ENCODE results near the gene NKTR. TPM values are rescaled to one million over a fixed set of nuclear protein-coding genes. Genes with fewer than 3 reads are reported as not detected.

The NKTR gene
- total RNA-seq, 6 experiments from 2014 or later: 27.8 to 32.7 (median 30.9) TPM

DNA sequence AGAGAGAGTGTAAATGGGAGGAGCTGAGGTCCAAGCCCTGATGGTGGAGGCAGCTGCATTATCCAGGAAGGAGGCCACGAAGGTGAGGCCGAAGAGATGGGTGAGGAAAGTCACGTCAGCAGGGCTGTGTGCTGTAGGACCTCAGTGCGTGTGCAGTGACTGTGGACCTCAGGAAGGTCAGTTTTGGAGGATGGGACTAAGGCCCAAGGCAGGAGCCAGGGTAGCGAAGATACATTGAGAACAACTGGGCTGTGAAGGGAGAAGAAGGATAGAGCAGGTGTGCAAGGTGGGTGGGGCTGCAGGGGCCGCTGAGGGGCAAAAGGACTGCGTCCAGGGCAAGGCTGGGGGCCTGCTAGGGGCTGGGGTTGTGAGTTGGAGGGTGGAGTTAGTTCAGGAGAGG, 89.7 kb downstream of the NKTR start:
- no peaks in the 10 kb centered on the region for H3K36me3 Mint-ChIP-seq (ENCODE audit: low read depth)
- H3K27me3 Mint-ChIP-seq (ENCODE audit: insufficient read depth): peaks cover 27% of the 10 kb centered on the region
- no peaks in the 10 kb centered on the region for H3K4me1 Mint-ChIP-seq (ENCODE audit: low read depth)
- H3K4me3 Mint-ChIP-seq: no peak overlapping the region
- DNase-seq: no peak
- H3K27ac Mint-ChIP-seq: no peak overlapping the region
- TF ChIP-seq, protein P1, sequence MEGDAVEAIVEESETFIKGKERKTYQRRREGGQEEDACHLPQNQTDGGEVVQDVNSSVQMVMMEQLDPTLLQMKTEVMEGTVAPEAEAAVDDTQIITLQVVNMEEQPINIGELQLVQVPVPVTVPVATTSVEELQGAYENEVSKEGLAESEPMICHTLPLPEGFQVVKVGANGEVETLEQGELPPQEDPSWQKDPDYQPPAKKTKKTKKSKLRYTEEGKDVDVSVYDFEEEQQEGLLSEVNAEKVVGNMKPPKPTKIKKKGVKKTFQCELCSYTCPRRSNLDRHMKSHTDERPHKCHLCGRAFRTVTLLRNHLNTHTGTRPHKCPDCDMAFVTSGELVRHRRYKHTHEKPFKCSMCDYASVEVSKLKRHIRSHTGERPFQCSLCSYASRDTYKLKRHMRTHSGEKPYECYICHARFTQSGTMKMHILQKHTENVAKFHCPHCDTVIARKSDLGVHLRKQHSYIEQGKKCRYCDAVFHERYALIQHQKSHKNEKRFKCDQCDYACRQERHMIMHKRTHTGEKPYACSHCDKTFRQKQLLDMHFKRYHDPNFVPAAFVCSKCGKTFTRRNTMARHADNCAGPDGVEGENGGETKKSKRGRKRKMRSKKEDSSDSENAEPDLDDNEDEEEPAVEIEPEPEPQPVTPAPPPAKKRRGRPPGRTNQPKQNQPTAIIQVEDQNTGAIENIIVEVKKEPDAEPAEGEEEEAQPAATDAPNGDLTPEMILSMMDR (IDR thresholded peaks at IDR 0.05): no peak
- H3K9me3 Mint-ChIP-seq: no peaks in the 10 kb centered on the region

DNA sequence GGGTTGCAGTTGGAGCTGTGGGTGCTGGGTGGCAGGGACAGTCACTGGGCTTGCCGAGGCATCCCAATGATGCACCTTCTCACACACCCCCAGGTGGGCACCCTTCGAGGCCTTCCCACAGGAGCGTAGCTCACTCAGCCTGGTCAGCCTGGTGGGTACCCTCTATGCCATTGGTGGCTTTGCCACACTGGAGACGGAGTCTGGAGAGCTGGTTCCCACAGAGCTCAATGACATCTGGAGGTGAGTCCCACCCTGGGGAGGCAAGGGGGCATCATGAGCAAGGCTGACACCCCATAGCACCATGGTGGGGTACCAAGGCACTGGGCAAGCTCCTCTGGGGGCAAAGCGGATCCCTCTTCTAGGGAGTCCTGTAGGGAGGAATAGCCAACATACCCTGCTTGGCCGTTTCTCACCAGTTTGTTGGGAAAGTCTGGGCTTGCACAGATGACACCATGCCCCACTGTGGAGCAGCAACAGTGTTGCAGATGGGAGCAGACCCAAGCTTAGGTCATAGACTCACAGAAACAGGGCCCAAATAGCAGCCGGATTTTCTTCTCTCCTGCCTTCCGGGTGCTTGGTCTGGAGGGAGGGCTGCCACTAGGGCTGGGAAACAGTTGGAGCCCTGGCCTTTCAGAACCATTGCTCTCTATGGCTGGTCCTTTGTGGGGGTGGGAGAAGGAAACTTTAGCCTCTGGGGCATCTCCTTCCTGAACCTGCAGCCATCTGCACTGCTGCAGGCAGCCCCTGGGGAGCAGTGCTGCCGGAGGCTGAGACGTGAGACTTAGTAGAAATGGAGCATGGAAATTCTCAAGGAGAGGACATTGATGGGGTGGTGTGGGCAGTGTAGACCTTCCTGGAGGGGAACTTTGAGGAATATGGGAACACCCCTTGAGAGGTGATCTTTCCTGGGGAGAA, 90.5 kb downstream of the NKTR start:
- no peaks in the 10 kb centered on the region for H3K9me3 Mint-ChIP-seq
- H3K27me3 Mint-ChIP-seq (ENCODE audit: insufficient read depth): peaks cover 26% of the 10 kb centered on the region
- H3K4me3 Mint-ChIP-seq: no peak overlapping the region
- TF ChIP-seq, protein P1 (IDR thresholded peaks at IDR 0.05): no peak
- no peaks in the 10 kb centered on the region for H3K36me3 Mint-ChIP-seq (ENCODE audit: low read depth)
- H3K4me1 Mint-ChIP-seq (ENCODE audit: low read depth): no peaks in the 10 kb centered on the region
- DNase-seq: no peak
- no peak overlapping the region for H3K27ac Mint-ChIP-seq

DNA sequence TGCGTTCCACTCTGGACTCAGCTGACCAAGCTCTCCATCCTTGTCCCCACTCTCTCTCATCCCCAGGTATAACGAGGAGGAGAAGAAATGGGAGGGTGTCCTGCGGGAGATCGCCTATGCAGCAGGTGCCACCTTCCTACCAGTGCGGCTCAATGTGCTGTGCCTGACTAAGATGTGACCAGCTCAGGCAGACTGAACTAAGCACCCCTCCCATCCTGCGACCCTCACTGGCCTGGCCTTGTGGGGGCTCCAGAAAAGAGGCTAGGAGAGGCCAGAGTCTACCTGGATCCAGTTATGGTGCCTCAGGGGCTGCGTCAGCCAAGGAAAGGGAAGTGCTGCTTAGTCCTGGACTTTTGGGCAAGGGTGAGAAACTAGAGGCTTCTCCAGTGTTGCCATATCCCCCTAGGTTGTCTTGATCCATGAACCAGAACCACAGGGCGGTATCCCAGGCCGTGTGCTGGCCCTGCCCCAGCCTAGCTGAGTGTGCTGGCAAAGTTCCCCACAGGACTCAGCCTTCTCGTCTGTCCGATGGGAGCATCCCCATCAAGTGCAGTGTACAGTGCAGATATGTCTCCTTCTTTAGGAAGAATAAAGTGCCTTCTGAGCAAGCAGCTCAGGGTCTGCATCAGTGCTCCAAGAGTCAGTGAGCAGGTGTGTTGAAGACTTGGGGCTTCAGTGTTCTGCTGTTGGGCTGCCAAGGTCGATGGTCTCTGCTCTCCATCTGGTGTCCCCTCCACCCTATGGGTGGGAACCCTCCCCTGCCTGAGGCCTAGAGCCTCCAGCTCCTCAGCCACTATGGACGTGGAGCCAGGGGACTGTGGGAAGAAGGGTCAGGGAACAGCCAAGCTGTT, 91.6 kb downstream of the NKTR start:
- TF ChIP-seq, protein P1 (IDR thresholded peaks at IDR 0.05): no peak
- Mint-ChIP-seq H3K27me3 (ENCODE audit: insufficient read depth) (peaks cover 18% of the 10 kb centered on the region), H3K4me1 (ENCODE audit: low read depth) (no peaks in the 10 kb centered on the region), H3K36me3 (ENCODE audit: low read depth) (no peaks in the 10 kb centered on the region), H3K9me3 (no peaks in the 10 kb centered on the region), H3K27ac (no peak overlapping the region), H3K4me3 (no peak overlapping the region)
- no peak for DNase-seq

DNA sequence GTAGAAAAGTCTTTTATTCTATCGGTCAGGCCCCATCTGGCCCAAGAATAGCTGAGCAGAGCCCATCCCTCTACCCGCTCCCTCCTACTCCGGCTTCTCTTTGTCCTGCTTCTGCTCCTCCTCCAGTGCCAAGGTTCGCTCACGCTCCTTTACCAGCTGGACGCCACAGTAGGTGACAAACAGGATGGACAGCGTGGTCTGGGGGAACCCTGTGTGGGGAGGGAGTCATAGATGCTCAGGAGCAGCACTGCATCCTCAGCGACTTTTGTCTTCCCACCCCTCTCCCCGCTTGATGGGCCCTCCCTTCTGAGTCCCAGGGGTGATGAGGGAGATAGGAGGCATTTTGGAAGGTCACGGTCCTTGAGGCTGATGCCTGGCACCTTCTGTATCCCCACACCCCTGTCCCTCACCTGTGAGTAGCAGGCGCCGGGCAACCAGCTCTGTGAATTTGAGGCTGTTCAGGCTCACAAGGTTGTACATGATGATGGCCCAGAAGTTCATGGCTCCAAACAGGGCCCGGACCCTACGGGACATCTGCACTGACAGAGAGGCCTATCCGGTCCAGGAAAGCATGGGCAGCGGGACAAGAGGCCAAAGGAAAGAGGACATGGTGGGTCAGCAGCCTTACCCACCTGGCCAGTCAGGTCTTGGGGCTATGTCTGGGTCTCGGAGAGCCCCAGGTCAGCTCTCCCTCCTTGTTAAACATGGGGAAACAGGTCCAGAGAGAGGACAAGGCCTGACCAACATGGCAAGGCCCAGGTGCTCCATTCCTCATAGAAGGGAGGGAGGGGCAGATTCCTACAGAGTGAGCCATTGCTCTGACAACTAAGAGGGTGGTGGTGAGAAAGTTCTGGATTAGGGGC, 92.4 kb downstream of the NKTR start:
- Mint-ChIP-seq H3K4me3 (no peak overlapping the region), H3K4me1 (ENCODE audit: low read depth) (no peaks in the 10 kb centered on the region), H3K27me3 (ENCODE audit: insufficient read depth) (peaks cover 16% of the 10 kb centered on the region), H3K9me3 (no peaks in the 10 kb centered on the region), H3K36me3 (ENCODE audit: low read depth) (no peaks in the 10 kb centered on the region), H3K27ac (no peak overlapping the region)
- TF ChIP-seq, protein P1 (IDR thresholded peaks at IDR 0.05): no peak
- no peak for DNase-seq

DNA sequence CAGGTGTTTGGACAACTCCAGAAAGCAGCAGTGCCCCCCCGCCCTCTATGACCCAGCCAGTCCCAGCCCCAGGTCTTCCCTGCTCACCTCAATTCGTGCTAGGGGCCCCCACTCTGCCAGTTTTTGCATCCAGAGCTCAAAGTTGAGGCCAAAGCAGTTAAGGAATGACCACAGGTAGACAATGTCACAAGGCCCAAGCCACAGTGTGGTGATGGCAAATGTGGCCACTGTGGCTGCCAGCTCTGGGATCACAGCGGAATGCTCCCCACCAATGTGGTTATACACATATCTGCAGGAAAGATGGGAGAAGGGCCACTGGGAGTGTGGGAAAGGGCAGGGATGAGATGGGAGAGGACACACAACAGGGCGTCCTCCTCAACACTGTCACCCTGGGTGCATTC, 93.0 kb downstream of the NKTR start:
- Mint-ChIP-seq H3K27me3 (ENCODE audit: insufficient read depth) (peaks cover 17% of the 10 kb centered on the region), H3K9me3 (no peaks in the 10 kb centered on the region), H3K36me3 (ENCODE audit: low read depth) (no peaks in the 10 kb centered on the region), H3K27ac (no peak overlapping the region), H3K4me3 (no peak overlapping the region), H3K4me1 (ENCODE audit: low read depth) (no peaks in the 10 kb centered on the region)
- TF ChIP-seq, protein P1 (IDR thresholded peaks at IDR 0.05): no peak
- DNase-seq: no peak
